ENCODE results near the gene KLRC2.
"Not testable (repeated sequence)": the region's sequence is repeated elsewhere in the genome, so short reads cannot be mapped to it uniquely, and the experiment has no call there.

KLRC2 gene

GRCh38 chr12:10409392-10409791 lies 26.4 kb downstream of the KLRC2 start, which contains the start of gene KLRC4:
Gene KLRC4 (minus strand): TSS chr12:10409757. CDS start chr12:10409575, 182 bp downstream.
- in situ Hi-C loops (cut with MboI; ENCODE audit: low pct_unique_long_range_greater_than_20kb, low sequenced_read_pairs) = loop anchor here (10.0 kb wide), 1 partner anchor 55 kb away; no protein-coding TSS in a partner anchor
- peak; percentile 79 for DNase-seq

GRCh38 chr12:10408842-10409241 lies 27.0 kb downstream of the KLRC2 start:
- no peak for DNase-seq
- in situ Hi-C loops (cut with MboI; ENCODE audit: low pct_unique_long_range_greater_than_20kb, low sequenced_read_pairs) = loop anchor here (10.0 kb wide), 1 partner anchor 54 kb away; no protein-coding TSS in a partner anchor

- in situ Hi-C loops (cut with MboI; ENCODE audit: low pct_unique_long_range_greater_than_20kb, low sequenced_read_pairs) = loop anchor here (10.0 kb wide), 1 partner anchor 52 kb away; no protein-coding TSS in a partner anchor
- DNase-seq = peak; percentile 74
Measured at GRCh38 chr12:10406725-10407124, 29.1 kb downstream of the KLRC2 start.

GRCh38 chr12:10405294-10405693 lies 30.5 kb downstream of the KLRC2 start:
- in situ Hi-C loops (cut with MboI; ENCODE audit: low pct_unique_long_range_greater_than_20kb, low sequenced_read_pairs) = loop anchor here (10.0 kb wide), 1 partner anchor 50 kb away; no protein-coding TSS in a partner anchor
- DNase-seq = no peak

- in situ Hi-C loops (cut with MboI; ENCODE audit: low pct_unique_long_range_greater_than_20kb, low sequenced_read_pairs) = loop anchor here (10.0 kb wide), 1 partner anchor 50 kb away; no protein-coding TSS in a partner anchor
- DNase-seq = no peak
Measured at GRCh38 chr12:10404798-10405197, 31.0 kb downstream of the KLRC2 start.

GRCh38 chr12:10400829-10401228 lies 35.0 kb downstream of the KLRC2 start:
- in situ Hi-C loops (cut with MboI; ENCODE audit: low pct_unique_long_range_greater_than_20kb, low sequenced_read_pairs) = loop anchor here (10.0 kb wide), 1 partner anchor 46 kb away; no protein-coding TSS in a partner anchor

GRCh38 chr12:10398168-10398567 lies 37.6 kb downstream of the KLRC2 start:
- DNase-seq = no peak
- in situ Hi-C loops (cut with MboI; ENCODE audit: low pct_unique_long_range_greater_than_20kb, low sequenced_read_pairs) = no loop called here

More at GRCh38 chr12:10400829-10401228, 35.0 kb downstream of the KLRC2 start:
- DNase-seq = no peak

- in situ Hi-C loops (cut with MboI; ENCODE audit: low pct_unique_long_range_greater_than_20kb, low sequenced_read_pairs) = no loop called here
Measured at GRCh38 chr12:10397296-10397695, 38.5 kb downstream of the KLRC2 start.

GRCh38 chr12:10396176-10396575 lies 39.6 kb downstream of the KLRC2 start:
- DNase-seq; in situ Hi-C loops (cut with MboI; ENCODE audit: low pct_unique_long_range_greater_than_20kb, low sequenced_read_pairs): not testable (repeated sequence)

More at GRCh38 chr12:10397296-10397695, 38.5 kb downstream of the KLRC2 start:
- DNase-seq = no peak

- in situ Hi-C loops (cut with MboI; ENCODE audit: low pct_unique_long_range_greater_than_20kb, low sequenced_read_pairs) = no loop called here
- peak; percentile 67 for DNase-seq
Measured at GRCh38 chr12:10395390-10395998, 40.3 kb downstream of the KLRC2 start.

GRCh38 chr12:10394531-10395152 lies 41.2 kb downstream of the KLRC2 start:
- in situ Hi-C loops (cut with MboI; ENCODE audit: low pct_unique_long_range_greater_than_20kb, low sequenced_read_pairs); DNase-seq: not testable (repeated sequence)

- DNase-seq = no peak
- in situ Hi-C loops (cut with MboI; ENCODE audit: low pct_unique_long_range_greater_than_20kb, low sequenced_read_pairs) = no loop called here
Measured at GRCh38 chr12:10393291-10393690, 42.5 kb downstream of the KLRC2 start.

- peak; percentile 70 for DNase-seq
- in situ Hi-C loops (cut with MboI; ENCODE audit: low pct_unique_long_range_greater_than_20kb, low sequenced_read_pairs) = no loop called here
Measured at GRCh38 chr12:10392394-10392930, 43.3 kb downstream of the KLRC2 start.

GRCh38 chr12:10390991-10391390 lies 44.8 kb downstream of the KLRC2 start:
- DNase-seq; in situ Hi-C loops (cut with MboI; ENCODE audit: low pct_unique_long_range_greater_than_20kb, low sequenced_read_pairs): not testable (repeated sequence)

- DNase-seq = no peak
- in situ Hi-C loops (cut with MboI; ENCODE audit: low pct_unique_long_range_greater_than_20kb, low sequenced_read_pairs) = no loop called here
Measured at GRCh38 chr12:10389904-10390303, 45.9 kb downstream of the KLRC2 start, which contains the start of gene KLRK1. Gene KLRK1 (minus strand): TSS chr12:10390041. CDS start chr12:10388810, 1,231 bp downstream.

GRCh38 chr12:10388624-10389413 lies 47.0 kb downstream of the KLRC2 start:
- in situ Hi-C loops (cut with MboI; ENCODE audit: low pct_unique_long_range_greater_than_20kb, low sequenced_read_pairs) = no loop called here
- no peak for DNase-seq

GRCh38 chr12:10387498-10387897 lies 48.3 kb downstream of the KLRC2 start:
- DNase-seq; in situ Hi-C loops (cut with MboI; ENCODE audit: low pct_unique_long_range_greater_than_20kb, low sequenced_read_pairs): not testable (repeated sequence)

GRCh38 chr12:10386857-10387256 lies 49.0 kb downstream of the KLRC2 start:
- in situ Hi-C loops (cut with MboI; ENCODE audit: low pct_unique_long_range_greater_than_20kb, low sequenced_read_pairs) = no loop called here
- no peak for DNase-seq

- in situ Hi-C loops (cut with MboI; ENCODE audit: low pct_unique_long_range_greater_than_20kb, low sequenced_read_pairs) = no loop called here
- DNase-seq = no peak
Measured at GRCh38 chr12:10385166-10385613, 50.6 kb downstream of the KLRC2 start.
